H1 (cell line): Measurements from ENCODE around the gene RXRA. TPM values are rescaled to one million over a fixed set of nuclear protein-coding genes. Genes with fewer than 3 reads are reported as not detected.

Source experiments
- CTCF ChIA-PET: fragments of 300-600 bp; sonication (Branson Sonifier 250); formaldehyde crosslinking; loops from one replicate; lab custom pipeline; 2021; ENCODE audit not compliant: partially characterized antibody; lab: Charles Lee
- POLR2A ChIA-PET: fragments of 300-600 bp; sonication (Branson Sonifier 250); formaldehyde crosslinking; loops from one replicate; lab custom pipeline; 2021; ENCODE audit warnings: inconsistent platforms; ENCODE audit not compliant: partially characterized antibody; lab: Charles Lee
- DNase-seq, 2 experiments: peaks; one replicate each; pipeline versions ENCODE4 v3.0.0 to v3.0.0-alpha.2; 2010 to 2022; ENCODE audit warnings: low spot score in 2 of 2, low read depth in 1 of 2, mixed read lengths in 1 of 2
- FAIRE-seq: peaks from 2 replicates; lab custom pipeline; 2011; peaks lifted over from hg19 to GRCh38; lab: Jason Lieb, UNC
- H2AFZ ChIP-seq: 2 replicates; pipeline ENCODE4 v1.8.1; 2012; ENCODE audit warnings: low read length, inconsistent platforms
- H2AK5ac ChIP-seq: 2 replicates; pipeline ENCODE4 v1.6.1; 2013; ENCODE audit warnings: low read depth, low read length
- H2BK120ac ChIP-seq: replicated peaks from 2 replicates; pipeline ENCODE3; 2013; ENCODE audit warnings: low read depth, low read length, inconsistent platforms
- H2BK12ac ChIP-seq: 2 replicates; pipeline ENCODE4 v1.6.1; 2013; ENCODE audit warnings: low read depth, low read length
- H2BK15ac ChIP-seq: 2 replicates; pipeline ENCODE4 v1.6.1; 2013; ENCODE audit warnings: low read length
- H2BK20ac ChIP-seq: 2 replicates; pipeline ENCODE4 v1.6.1; 2013; ENCODE audit warnings: low read length
- H2BK5ac ChIP-seq: 2 replicates; pipeline ENCODE4 v1.6.1; 2013; ENCODE audit warnings: low read depth, low read length
- H3K14ac ChIP-seq: 2 replicates; pipeline ENCODE4 v1.6.1; 2013; ENCODE audit warnings: inconsistent platforms; ENCODE audit not compliant: insufficient read length
- H3K18ac ChIP-seq: 2 replicates; pipeline ENCODE4 v1.6.1; 2013; ENCODE audit warnings: low read length; ENCODE audit errors: extremely low read depth
- H3K23ac ChIP-seq: 2 replicates; pipeline ENCODE4 v1.6.1; 2013; ENCODE audit warnings: inconsistent platforms; ENCODE audit not compliant: insufficient read length
- H3K23me2 ChIP-seq: 2 replicates; pipeline ENCODE4 v1.6.1; 2013; ENCODE audit warnings: low read depth, low read length
- H3K27ac ChIP-seq: 2 replicates; pipeline ENCODE4 v1.6.1; 2011; ENCODE audit warnings: low read depth, low read length, inconsistent platforms
- H3K27me3 ChIP-seq, 4 experiments: replicated peaks in 1 of 4; 1 replicate in 1 of 4; 2 replicates in 3 of 4; pipeline versions ENCODE4 v1.6.1 to v1.8.1; 2011 to 2013; ENCODE audit warnings: low read length in 3 of 4, mild to moderate bottlenecking in 3 of 4, inconsistent platforms in 2 of 4, mixed read lengths in 2 of 4, moderate library complexity in 1 of 4; ENCODE audit not compliant: control insufficient read depth in 3 of 4, insufficient read depth in 3 of 4; ENCODE audit errors: extremely low read depth in 1 of 4
- H3K36me3 ChIP-seq, 4 experiments: 2 replicates each; pipeline versions ENCODE4 v1.6.1 to v1.8.1; 2011 to 2013; ENCODE audit warnings: mild to moderate bottlenecking in 4 of 4, low read length in 3 of 4, moderate library complexity in 2 of 4, control low read depth in 1 of 4, inconsistent platforms in 1 of 4; ENCODE audit not compliant: insufficient read depth in 4 of 4, control insufficient read depth in 2 of 4
- H3K4ac ChIP-seq: replicated peaks from 2 replicates; pipeline ENCODE3; 2013; ENCODE audit warnings: low read length, low read depth, mixed read lengths, inconsistent platforms; ENCODE audit not compliant: insufficient read length
- H3K4me1 ChIP-seq, 4 experiments: replicated peaks in 1 of 4; 1 replicate in 1 of 4; 2 replicates in 3 of 4; pipeline versions ENCODE4 v1.6.1 to v1.8.1; 2011 to 2013; ENCODE audit warnings: low read length in 3 of 4, inconsistent platforms in 2 of 4, mixed read lengths in 1 of 4; ENCODE audit not compliant: insufficient read depth in 4 of 4, control insufficient read depth in 3 of 4
- H3K4me2 ChIP-seq, 2 experiments: 2 replicates each; pipeline versions ENCODE4 v1.6.1 to v1.8.1; 2011 to 2013; ENCODE audit warnings: low read depth in 2 of 2, low read length in 2 of 2, control low read depth in 1 of 2, inconsistent platforms in 1 of 2, mild to moderate bottlenecking in 1 of 2; ENCODE audit not compliant: insufficient read depth in 1 of 2
- H3K4me3 ChIP-seq, 4 experiments: fragments of 200-600, 300-600 bp in 1 of 4; sonication (generic), shearing (Covaris generic), sonication (Bioruptor Twin) in 1 of 4; 2 replicates each; pipeline versions ENCODE4 v1.5.1 to v1.8.1; 2011 to 2016; ENCODE audit warnings: low read length in 4 of 4, low read depth in 3 of 4, control low read depth in 2 of 4, inconsistent platforms in 2 of 4, mild to moderate bottlenecking in 2 of 4, mixed read lengths in 1 of 4, moderate library complexity in 1 of 4; ENCODE audit not compliant: insufficient read depth in 2 of 4; ENCODE audit errors: extremely low read depth in 1 of 4
- H3K56ac ChIP-seq: replicated peaks from 2 replicates; pipeline ENCODE3; 2013; ENCODE audit warnings: low read depth, mild to moderate bottlenecking, mixed read lengths, low read length, inconsistent platforms; ENCODE audit not compliant: insufficient read length
- H3K79me1 ChIP-seq: 2 replicates; pipeline ENCODE4 v1.6.1; 2013; ENCODE audit warnings: low read depth, low read length, control low read depth
- H3K79me2 ChIP-seq, 2 experiments: 2 replicates each; pipeline versions ENCODE4 v1.6.1 to v1.8.1; 2012 to 2013; ENCODE audit warnings: low read length in 2 of 2, mild to moderate bottlenecking in 2 of 2, inconsistent platforms in 1 of 2; ENCODE audit not compliant: insufficient read depth in 2 of 2, control insufficient read depth in 1 of 2
- H3K9ac ChIP-seq, 4 experiments: replicated peaks in 1 of 4; 1 replicate in 1 of 4; 2 replicates in 3 of 4; pipeline versions ENCODE4 v1.6.1 to v1.8.1; 2011 to 2013; ENCODE audit warnings: low read depth in 3 of 4, low read length in 3 of 4, control low read depth in 2 of 4, mild to moderate bottlenecking in 2 of 4, moderate library complexity in 2 of 4, inconsistent platforms in 1 of 4; ENCODE audit errors: extremely low read depth in 1 of 4
- H3K9me3 ChIP-seq, 2 experiments: 2 replicates each; pipeline versions ENCODE4 v1.6.1 to v1.8.1; 2012 to 2013; ENCODE audit warnings: mild to moderate bottlenecking in 2 of 2, moderate library complexity in 2 of 2, control low read depth in 1 of 2, inconsistent platforms in 1 of 2, low read depth in 1 of 2, low read length in 1 of 2, mixed read lengths in 1 of 2; ENCODE audit not compliant: insufficient read depth in 2 of 2
- H4K20me1 ChIP-seq, 2 experiments: replicated peaks in 1 of 2; 2 replicates each; pipeline versions ENCODE3 to v1.8.1; 2011 to 2013; ENCODE audit warnings: inconsistent platforms in 2 of 2, low read length in 2 of 2, mild to moderate bottlenecking in 1 of 2; ENCODE audit not compliant: insufficient read depth in 2 of 2, control insufficient read depth in 1 of 2
- H4K5ac ChIP-seq: 2 replicates; pipeline ENCODE4 v1.6.1; 2013; ENCODE audit warnings: low read length, low read depth, mixed read lengths, inconsistent platforms; ENCODE audit not compliant: insufficient read length
- H4K8ac ChIP-seq: 2 replicates; pipeline ENCODE4 v1.8.0; 2013; ENCODE audit warnings: mild to moderate bottlenecking, moderate library complexity, low read length, inconsistent platforms; ENCODE audit not compliant: insufficient read depth; ENCODE audit errors: extremely low read depth
- H4K91ac ChIP-seq: replicated peaks from 2 replicates; pipeline ENCODE3; 2013; ENCODE audit warnings: low read length, mixed read lengths, inconsistent platforms; ENCODE audit not compliant: insufficient read length
- NRF1 ChIP-seq: IDR thresholded peaks from 2 replicates; pipeline ENCODE4 v1.6.1; 2011; ENCODE audit warnings: mild to moderate bottlenecking, low read depth, low read length, improper control_type of control experiment
- TEAD4 ChIP-seq: IDR thresholded peaks from 2 replicates; pipeline ENCODE4 v1.6.1; 2012; ENCODE audit warnings: low read depth, low read length, inconsistent platforms, mixed read lengths
- WGBS, 2 experiments: shearing (Covaris generic) in 1 of 2; methylation state at CpG; one replicate each; pipeline versions ENCODE4 v1.1.6 to v1.1.7; 2013 to 2015; ENCODE audit warnings: low lambda C conversion rate in 2 of 2, mixed read lengths in 2 of 2, inconsistent platforms in 1 of 2, low coverage in 1 of 2, missing lambda C conversion rate in 1 of 2; ENCODE audit not compliant: insufficient replicate concordance in 2 of 2, insufficient coverage in 1 of 2, insufficient read length in 1 of 2; ENCODE audit errors: extremely low coverage in 1 of 2, missing lambda C conversion rate in 1 of 2; 5-methylcytosine and 5-hydroxymethylcytosine counted together
- polyA plus RNA-seq, 7 experiments: library from polyadenylated mRNA; depleted of rRNA in 3 of 7; stranded (reverse) in 5 of 7; unstranded in 2 of 7; fragments of >200 nt in 5 of 7; fragments of 200-250 nt in 2 of 7; gene quantifications; 1 replicate in 5 of 7; 2 replicates in 1 of 7; 4 replicates in 1 of 7; pipeline versions ENCODE4 v1.2.1 to v1.2.3, GENCODE V29; 2011 to 2013; ENCODE audit warnings: missing spikeins in 2 of 7, mixed read lengths in 2 of 7
- total RNA-seq: library from RNA; stranded (reverse); fragmentation: NEBNext Ultra II Directional; extraction: Animal tissue kit (Norgen Biotek cat#: 25700); gene quantifications from 2 replicates; pipeline ENCODE4 v1.2.1, GENCODE V29; 2021

The RXRA gene
- total and polyA plus RNA-seq, 2 of the 8 experiments (the other 6 are each of a cell fraction or from before 2014, with no cell fraction given), result 9.8 to 29.4 TPM

DNA sequence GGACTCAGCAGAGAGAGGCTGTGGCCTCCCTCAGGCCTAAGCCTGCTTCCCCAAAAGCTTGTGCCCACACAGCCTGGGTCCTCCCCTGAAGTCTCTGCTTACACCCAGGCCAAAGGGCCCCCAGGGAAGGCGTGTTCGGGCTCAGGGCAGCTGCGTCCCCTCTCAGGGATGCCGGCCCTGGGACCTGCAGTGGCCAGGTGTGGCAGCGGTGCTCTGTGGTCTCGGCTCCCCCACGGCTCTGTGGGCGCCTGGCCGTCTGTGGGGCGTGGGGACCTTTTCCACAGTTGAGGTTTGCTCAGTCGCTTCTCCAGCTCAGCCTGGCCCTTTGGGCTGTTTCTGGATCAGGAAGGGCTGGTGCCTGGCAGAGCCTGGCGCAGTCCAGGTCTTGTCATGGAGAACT lies 75.9 kb downstream of the RXRA start:
- H3K56ac ChIP-seq, result no peak overlapping the region
- FAIRE-seq, result no peak
- no peak overlapping the region for H4K5ac ChIP-seq
- H3K9ac ChIP-seq, result no peak overlapping the region
- H3K18ac ChIP-seq, result no peak overlapping the region
- no peak overlapping the region for H3K4me3 ChIP-seq
- H3K23me2 ChIP-seq, result no peaks in the 10 kb centered on the region
- H3K9me3 ChIP-seq, result peaks cover 10 to 11% of the 10 kb centered on the region in 2 experiments
- H3K4ac ChIP-seq, result no peak overlapping the region
- H3K27ac ChIP-seq, result no peak overlapping the region
- peaks cover 0 to 9% (median 6%) of the 10 kb centered on the region in 4 experiments; a peak in 3 of 7 replicates for H3K4me1 ChIP-seq
- TF ChIP-seq NRF1 (no peak), TEAD4 (no peak)
- H4K8ac ChIP-seq, result no peak overlapping the region
- no peak overlapping the region for H2BK12ac ChIP-seq
- WGBS, 2 experiments, result 99% methylated on average over 10 of the region's 12 CpGs; no CpG with 5 or more reads in 1 of the 2 experiments
- ChIA-PET POLR2A (interaction anchor here (0.6 to 0.9 kb wide), 2 partner anchors 9 to 242 kb away, joined by 3 to 4 read pairs; no protein-coding TSS in a partner anchor), CTCF (interaction anchor here (1.2 to 1.6 kb wide), 5 partner anchors 10 to 238 kb away, joined by 3 to 5 read pairs (median 3); no protein-coding TSS in a partner anchor)
- no peak overlapping the region for H2AFZ ChIP-seq
- no peak overlapping the region for H3K14ac ChIP-seq
- no peak overlapping the region for H4K91ac ChIP-seq
- H4K20me1 ChIP-seq, result peaks cover 4 to 5% of the 10 kb centered on the region in 2 experiments
- DNase-seq, result no peak
- no peak overlapping the region for H2BK15ac ChIP-seq
- H2AK5ac ChIP-seq, result no peak overlapping the region
- no peaks in the 10 kb centered on the region for H3K27me3 ChIP-seq
- H3K79me2 ChIP-seq, result peaks cover 0 to 14% of the 10 kb centered on the region in 2 experiments; a peak in 1 of 4 replicates
- H3K36me3 ChIP-seq, result no peaks in the 10 kb centered on the region
- no peak overlapping the region for H2BK120ac ChIP-seq
- no peak overlapping the region for H2BK20ac ChIP-seq
- no peak overlapping the region for H3K23ac ChIP-seq
- no peak overlapping the region for H3K4me2 ChIP-seq
- no peak overlapping the region for H2BK5ac ChIP-seq
- H3K79me1 ChIP-seq, result peaks cover 5% of the 10 kb centered on the region; the same call in 1 of the 2 replicates
